T-helper 22 cell (primary cell): Measurements from ENCODE around the gene CYP4V2.
A peak's percentile ranks its signal among the peaks of the same experiment; 100 is the strongest.

Experiments
- DNase-seq: peaks from one replicate; pipeline ENCODE4 v3.0.0-alpha.2; 2020; ENCODE audit warnings: low read depth

The CYP4V2 gene

GRCh38 chr4:186189656-186190055, 1.7 kb upstream of the CYP4V2 start:
- DNase-seq = no peak

DNA sequence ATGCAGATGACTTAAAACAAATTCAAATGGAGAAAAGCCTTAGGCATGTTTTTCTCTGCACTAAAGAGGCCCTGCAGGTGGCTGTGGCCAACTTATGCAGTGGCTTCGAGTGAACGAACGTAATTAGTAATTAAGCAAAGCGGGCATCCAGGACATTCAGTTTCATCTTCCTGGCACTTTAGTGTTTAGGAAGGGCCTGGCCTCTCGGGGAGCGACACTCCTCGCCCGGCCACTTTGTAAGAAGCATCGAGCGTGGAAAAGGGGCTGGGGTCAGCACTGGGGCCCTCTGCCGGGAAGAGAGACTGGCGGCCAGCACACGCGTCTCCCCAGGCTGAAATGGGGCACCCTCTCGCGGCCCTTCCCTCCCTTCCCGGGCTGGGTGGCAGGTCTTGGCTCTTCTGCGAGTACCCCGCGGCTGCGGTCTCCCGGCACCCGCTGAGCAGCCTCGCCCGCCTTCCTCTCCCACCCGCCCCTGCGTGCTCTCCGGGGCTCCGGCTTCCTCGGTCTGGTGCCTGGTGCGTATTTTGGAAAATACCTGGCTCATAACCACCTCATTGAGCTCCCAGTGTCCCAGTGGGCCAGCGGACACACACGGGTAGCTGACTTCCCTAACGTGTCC, 677 bp upstream of the CYP4V2 start:
- DNase-seq = peak; percentile 22

GRCh38 chr4:186192066-186192612, 772 bp downstream of the CYP4V2 start:
- DNase-seq = no peak

DNA sequence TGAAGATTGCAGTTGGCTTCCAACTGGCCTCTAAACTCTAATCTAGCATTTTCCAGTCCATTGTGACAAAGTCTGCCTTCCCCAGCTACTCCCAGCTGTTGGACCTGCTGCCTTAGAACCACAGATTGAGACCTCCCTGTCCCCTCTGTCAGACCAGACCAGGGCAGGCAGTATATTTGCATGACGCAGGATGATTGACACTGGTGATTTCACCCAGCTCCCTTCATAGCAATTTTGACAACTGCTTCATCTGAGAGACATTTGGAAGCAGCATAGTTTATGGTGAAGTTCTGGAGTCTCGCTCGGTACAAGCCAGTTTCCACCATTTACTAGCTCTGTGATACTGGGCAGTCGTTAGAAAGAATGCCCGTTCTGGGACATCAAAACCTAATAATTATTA, 2.5 kb downstream of the CYP4V2 start:
- no peak for DNase-seq

DNA sequence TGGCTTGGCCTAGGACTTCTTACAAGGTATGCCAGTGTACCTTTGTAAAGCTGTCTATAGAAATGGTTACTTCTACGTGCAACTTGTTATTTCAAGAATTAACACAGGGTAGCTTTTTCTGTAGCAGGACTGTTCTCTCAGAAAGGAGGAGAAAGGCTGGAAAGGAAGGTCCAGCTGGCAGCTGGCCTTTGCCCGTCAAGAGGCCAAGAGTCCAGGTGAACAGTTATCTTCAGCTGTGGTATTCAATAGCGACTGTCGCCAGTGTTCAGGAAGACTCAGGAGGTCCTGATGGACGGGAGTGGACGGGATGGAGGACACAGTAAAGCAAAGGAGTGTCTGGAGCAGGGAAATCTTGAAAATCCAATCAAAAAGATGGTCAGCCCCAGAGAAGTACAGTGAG, 4.7 kb downstream of the CYP4V2 start:
- DNase-seq = no peak

DNA sequence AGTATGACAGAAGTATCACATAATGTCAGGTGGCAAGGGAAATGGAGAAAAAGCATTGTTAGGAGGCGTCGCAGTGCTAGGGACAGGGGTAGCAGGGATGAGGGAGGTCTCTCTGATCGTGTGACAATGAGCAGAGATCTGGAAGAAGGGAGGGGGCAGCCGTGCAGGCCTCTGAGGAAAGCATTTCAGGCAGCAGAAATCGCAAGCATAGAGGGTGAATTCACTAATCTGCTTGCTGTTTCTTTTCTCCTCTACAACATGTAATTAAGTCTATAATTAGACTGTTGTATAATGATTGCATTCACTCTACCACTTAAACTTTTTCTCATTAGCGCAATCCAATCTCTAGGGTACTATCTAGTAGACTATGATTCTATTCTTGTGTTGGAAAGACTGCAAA, 9.1 kb downstream of the CYP4V2 start:
- no peak for DNase-seq

GRCh38 chr4:186201010-186201409, 9.6 kb downstream of the CYP4V2 start:
- no peak for DNase-seq

- no peak for DNase-seq
These were observed 10.3 kb downstream of the CYP4V2 start for GRCh38 chr4:186201535-186202230.

DNA sequence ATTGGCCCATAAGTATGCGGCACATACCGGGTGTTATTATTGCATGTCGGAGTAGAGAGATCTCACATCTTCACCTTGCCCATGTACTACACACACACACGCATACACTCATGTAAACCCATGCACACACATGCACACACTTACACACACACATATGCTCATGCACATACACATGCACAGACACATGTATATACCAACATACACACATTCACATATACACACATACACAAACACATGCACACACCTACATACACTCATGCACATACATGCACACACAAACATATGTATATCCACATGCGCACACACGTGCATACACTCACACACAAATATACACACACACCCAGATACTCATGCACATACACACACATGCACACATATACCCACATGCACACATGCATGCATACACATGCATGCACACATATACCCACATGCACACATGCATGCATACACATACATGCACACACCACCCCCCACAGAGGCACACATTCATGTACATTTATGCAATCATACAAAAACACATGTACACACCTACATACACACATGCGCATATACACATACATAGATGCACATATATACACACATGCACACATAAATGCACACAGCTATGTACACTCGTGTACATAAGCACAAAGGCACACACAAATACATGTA, 11.2 kb downstream of the CYP4V2 start:
- no peak for DNase-seq

- no peak for DNase-seq
These were observed 12.0 kb downstream of the CYP4V2 start for GRCh38 chr4:186203406-186203805.

DNA sequence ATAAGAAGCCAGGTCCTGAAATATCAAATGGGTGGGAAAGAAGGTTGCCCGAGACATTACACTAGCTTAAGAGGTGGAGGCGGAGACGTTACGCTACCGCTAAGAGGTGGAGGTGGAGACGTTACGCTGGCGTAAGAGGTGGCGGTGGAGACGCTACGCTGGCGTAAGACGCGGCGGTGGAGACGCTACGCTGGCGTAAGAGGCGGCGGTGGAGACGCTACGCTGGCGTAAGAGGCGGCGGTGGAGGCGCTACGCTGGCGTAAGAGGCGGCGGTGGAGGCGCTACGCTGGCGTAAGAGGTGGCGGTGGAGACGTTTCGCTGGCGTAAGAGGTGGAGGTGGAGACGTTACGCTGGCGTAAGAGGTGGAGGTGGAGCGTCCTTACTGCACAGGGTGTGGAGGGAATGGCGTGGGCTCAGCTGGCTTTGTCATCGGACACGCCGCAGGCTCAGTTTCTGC, 12.8 kb downstream of the CYP4V2 start:
- no peak for DNase-seq

DNA sequence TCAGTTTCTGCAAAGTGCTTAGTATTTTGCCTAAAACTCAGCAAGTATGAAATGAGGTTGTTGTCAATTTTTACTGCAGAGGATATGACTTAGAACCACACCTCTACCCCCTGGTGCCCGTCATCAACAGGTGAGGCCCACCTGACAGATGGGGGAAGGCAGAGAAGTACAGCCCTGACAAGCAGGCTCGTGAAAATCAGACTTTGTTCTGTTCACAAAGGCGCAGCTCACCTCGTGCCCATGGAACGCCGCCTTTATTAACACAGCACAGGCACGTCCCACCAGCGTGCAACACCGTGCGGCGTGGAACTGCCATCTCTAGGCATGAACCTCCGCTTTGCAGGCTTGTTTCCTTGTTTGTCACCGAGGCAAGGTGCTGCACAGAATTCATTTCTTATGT, 13.3 kb downstream of the CYP4V2 start:
- DNase-seq = no peak

- DNase-seq = no peak
These were observed 13.8 kb downstream of the CYP4V2 start for GRCh38 chr4:186205156-186205555.

DNA sequence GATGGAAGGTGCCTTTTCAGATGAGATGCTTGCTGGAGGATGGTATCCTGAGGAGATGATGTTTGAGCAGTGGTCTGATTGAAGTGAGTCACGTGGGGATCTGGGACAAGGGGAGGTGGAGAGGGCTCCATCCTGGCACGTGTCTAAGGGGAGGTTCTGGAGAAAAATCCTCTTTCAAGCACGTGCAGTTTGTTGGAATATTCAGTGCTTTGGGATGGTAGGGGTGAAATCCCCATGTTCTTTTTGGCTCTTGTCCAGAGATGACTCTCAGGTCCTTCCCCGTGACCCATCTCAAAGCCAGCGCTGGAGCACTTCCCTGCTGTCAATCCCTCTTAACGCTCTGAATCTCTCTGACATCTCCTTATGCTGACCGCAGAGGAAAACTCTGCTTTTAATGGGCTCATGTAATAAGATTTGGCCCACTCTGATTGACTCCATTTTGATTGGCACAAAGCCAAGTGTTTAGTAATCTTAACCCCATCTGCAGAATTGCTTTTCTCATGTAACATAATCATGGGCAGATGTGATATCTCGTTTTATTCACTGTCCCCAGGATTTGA, 25.2 kb downstream of the CYP4V2 start:
- DNase-seq = no peak

- no peak for DNase-seq
These were observed 26.4 kb downstream of the CYP4V2 start for GRCh38 chr4:186217733-186218293.

GRCh38 chr4:186221624-186222023, 30.3 kb downstream of the CYP4V2 start:
- no peak for DNase-seq

DNA sequence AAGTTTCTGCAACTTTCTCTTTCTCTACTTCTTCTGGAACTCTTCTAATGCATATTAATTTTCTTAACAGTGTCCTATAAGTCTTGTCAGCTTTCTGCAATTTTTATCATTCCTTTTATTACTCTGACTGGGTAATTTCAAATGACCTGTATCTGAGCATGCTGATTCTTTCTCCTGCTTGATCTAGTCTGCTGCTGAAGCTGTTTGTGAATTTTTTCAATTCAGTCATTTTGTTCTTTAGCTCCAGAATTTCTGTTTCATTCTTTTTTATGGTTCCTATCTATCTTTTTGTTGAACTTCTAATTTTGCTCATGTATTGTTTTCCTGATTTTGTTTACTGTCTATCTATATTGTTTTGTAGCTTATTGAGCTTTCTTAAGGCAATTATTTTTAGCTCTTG, 34.5 kb downstream of the CYP4V2 start:
- no peak for DNase-seq

GRCh38 chr4:186226521-186227189, 35.3 kb downstream of the CYP4V2 start:
- DNase-seq = no peak

DNA sequence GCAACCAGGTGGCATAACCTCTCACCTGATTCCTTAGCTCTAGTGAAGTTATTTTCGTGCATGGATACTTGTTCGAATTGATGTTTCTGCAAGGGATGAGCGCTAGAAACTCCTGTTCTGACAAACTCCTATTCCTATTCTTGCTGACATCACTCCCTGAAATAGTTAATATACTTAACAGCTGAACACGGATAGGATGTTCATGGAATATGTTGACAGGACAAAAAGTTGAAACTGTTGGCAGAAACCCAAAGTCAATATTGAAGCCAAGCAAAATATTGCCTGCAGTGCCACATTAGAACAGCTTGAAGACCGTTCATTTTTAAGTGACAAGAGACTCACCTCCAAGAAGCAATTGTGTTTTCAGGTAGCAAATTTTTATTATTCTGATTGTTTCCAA, 35.9 kb downstream of the CYP4V2 start, which contains the start of gene KLKB1:
Gene KLKB1 (plus strand): TSS at position 287 of the 400 bp plus-strand sequence. CDS start 689 bp downstream, outside the sequence.
- no peak for DNase-seq

DNA sequence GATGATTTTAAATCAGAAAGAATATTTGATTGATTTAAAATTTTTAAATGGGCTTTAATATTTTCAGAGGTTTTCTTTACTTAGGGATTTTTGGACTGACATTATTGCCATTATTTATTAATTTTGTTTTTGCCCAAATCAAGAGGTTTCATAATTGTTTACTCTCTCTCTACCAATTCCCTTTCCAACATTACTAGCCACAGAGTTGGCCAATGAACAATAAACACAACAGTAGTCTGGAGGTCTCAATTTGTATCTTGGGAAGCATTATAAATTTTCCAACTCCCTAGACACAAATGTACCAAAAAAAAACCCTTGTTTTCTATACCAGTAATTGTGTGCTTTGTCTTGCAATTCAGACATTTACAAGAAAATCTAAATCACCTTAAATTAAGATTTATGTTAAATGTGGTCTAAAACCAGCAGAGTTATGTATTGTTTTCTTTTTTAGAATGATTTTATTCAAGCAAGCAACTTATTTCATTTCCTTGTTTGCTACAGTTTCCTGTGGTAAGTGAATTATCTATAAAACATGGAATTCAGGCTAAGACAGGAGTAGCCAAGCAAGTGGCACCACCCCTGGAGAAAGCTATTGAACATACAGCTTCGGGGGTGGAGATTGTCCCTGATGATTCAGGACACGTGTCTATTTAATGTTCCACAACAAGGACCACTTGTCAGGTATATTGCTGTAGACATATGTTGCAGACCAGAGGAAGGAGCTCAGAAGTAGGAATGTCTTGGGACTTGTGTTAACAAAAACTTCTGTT, 36.6 kb downstream of the CYP4V2 start:
- DNase-seq = no peak

- no peak for DNase-seq
These were observed 37.1 kb downstream of the CYP4V2 start for GRCh38 chr4:186228514-186228894.
